Measurements from ENCODE around the gene SKA2. TPM values are rescaled to one million over a fixed set of nuclear protein-coding genes. Genes with fewer than 3 reads are reported as not detected.

Gene SKA2
- total and polyA plus RNA-seq, 2 experiments from 2014 or later: 50.5 to 140 TPM

DNA sequence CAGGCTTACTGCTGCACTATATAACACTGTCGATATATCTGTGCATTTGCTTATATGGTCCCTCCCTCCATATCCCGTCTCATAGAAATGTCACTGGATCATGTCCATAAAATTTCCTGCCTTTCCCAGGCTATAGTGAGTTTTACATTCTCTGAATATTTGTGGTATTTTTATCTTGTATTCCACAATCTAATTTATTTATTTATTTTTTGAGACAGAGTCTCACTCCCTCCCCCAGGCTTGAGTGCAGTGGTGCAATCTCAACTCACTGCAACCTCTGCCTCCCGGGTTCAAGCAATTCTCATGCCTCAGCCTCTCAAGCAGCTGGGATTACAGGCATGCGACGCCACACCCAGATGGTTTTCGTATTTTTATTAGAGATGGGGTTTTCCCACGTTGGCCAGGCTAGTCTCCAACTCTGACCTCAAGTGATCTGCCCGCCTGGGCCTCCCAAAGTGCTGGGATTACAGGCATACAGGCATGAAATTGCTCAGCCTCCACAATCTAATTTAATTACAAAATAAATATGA lies 61.2 kb downstream of the SKA2 start (continued):
- TF ChIP-seq, protein P1, sequence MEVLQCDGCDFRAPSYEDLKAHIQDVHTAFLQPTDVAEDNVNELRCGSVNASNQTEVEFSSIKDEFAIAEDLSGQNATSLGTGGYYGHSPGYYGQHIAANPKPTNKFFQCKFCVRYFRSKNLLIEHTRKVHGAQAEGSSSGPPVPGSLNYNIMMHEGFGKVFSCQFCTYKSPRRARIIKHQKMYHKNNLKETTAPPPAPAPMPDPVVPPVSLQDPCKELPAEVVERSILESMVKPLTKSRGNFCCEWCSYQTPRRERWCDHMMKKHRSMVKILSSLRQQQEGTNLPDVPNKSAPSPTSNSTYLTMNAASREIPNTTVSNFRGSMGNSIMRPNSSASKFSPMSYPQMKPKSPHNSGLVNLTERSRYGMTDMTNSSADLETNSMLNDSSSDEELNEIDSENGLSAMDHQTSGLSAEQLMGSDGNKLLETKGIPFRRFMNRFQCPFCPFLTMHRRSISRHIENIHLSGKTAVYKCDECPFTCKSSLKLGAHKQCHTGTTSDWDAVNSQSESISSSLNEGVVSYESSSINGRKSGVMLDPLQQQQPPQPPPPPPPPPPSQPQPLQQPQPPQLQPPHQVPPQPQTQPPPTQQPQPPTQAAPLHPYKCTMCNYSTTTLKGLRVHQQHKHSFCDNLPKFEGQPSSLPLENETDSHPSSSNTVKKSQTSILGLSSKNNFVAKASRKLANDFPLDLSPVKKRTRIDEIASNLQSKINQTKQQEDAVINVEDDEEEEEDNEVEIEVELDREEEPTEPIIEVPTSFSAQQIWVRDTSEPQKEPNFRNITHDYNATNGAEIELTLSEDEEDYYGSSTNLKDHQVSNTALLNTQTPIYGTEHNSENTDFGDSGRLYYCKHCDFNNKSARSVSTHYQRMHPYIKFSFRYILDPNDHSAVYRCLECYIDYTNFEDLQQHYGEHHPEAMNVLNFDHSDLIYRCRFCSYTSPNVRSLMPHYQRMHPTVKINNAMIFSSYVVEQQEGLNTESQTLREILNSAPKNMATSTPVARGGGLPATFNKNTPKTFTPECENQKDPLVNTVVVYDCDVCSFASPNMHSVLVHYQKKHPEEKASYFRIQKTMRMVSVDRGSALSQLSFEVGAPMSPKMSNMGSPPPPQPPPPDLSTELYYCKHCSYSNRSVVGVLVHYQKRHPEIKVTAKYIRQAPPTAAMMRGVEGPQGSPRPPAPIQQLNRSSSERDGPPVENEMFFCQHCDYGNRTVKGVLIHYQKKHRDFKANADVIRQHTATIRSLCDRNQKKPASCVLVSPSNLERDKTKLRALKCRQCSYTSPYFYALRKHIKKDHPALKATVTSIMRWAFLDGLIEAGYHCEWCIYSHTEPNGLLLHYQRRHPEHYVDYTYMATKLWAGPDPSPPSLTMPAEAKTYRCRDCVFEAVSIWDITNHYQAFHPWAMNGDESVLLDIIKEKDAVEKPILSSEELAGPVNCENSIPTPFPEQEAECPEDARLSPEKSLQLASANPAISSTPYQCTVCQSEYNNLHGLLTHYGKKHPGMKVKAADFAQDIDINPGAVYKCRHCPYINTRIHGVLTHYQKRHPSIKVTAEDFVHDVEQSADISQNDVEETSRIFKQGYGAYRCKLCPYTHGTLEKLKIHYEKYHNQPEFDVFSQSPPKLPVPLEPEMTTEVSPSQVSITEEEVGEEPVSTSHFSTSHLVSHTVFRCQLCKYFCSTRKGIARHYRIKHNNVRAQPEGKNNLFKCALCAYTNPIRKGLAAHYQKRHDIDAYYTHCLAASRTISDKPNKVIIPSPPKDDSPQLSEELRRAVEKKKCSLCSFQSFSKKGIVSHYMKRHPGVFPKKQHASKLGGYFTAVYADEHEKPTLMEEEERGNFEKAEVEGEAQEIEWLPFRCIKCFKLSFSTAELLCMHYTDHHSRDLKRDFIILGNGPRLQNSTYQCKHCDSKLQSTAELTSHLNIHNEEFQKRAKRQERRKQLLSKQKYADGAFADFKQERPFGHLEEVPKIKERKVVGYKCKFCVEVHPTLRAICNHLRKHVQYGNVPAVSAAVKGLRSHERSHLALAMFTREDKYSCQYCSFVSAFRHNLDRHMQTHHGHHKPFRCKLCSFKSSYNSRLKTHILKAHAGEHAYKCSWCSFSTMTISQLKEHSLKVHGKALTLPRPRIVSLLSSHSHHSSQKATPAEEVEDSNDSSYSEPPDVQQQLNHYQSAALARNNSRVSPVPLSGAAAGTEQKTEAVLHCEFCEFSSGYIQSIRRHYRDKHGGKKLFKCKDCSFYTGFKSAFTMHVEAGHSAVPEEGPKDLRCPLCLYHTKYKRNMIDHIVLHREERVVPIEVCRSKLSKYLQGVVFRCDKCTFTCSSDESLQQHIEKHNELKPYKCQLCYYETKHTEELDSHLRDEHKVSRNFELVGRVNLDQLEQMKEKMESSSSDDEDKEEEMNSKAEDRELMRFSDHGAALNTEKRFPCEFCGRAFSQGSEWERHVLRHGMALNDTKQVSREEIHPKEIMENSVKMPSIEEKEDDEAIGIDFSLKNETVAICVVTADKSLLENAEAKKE (CRISPR knock-in tag; IDR thresholded peaks at IDR 0.05): no peak
- no peak for TF ChIP-seq CREB1 (CRISPR knock-in tag; IDR thresholded peaks at IDR 0.05; ENCODE audit: low read depth)

- no peaks in the 10 kb centered on the region for H3K9me3 Mint-ChIP-seq
- no peak for ATAC-seq
- H3K4me3 Mint-ChIP-seq: no peak overlapping the region
- peaks cover 11% of the 10 kb centered on the region; the same call in 2 of the 3 replicates for H3K36me3 Mint-ChIP-seq (ENCODE audit: low read depth)
- Histone ChIP-seq H4K20me1 (replicated peaks; ENCODE audit: insufficient read depth) (peaks cover 31% of the 10 kb centered on the region), H2AFZ (no peak overlapping the region), H3K79me2 (replicated peaks; ENCODE audit: insufficient read depth) (peaks cover 76% of the 10 kb centered on the region), H3K36me3 (ENCODE audit: insufficient read depth) (peaks cover 5% of the 10 kb centered on the region), H3K4me1 (ENCODE audit: insufficient read depth) (no peaks in the 10 kb centered on the region), H3K9me2 (ENCODE audit: insufficient read depth) (no peaks in the 10 kb centered on the region), H3K4me2 (no peak overlapping the region), H3K4me3 (no peak overlapping the region), H3K27ac (ENCODE audit: low read depth) (no peak overlapping the region), H3K27me3 (ENCODE audit: insufficient read depth) (no peaks in the 10 kb centered on the region), H3F3A (replicated peaks; ENCODE audit: low read depth) (no peaks in the 10 kb centered on the region)
- DNase-seq (ENCODE audit: low spot score): no peak
- H3K4me1 Mint-ChIP-seq: no peaks in the 10 kb centered on the region
- no peaks in the 10 kb centered on the region for H3K27me3 Mint-ChIP-seq (ENCODE audit: insufficient read depth, low read depth, poor library complexity)
- peak overlapping the region; percentile 27; the same call in 1 of the 2 replicates for H3K27ac Mint-ChIP-seq
- TF ChIP-seq, protein P2, sequence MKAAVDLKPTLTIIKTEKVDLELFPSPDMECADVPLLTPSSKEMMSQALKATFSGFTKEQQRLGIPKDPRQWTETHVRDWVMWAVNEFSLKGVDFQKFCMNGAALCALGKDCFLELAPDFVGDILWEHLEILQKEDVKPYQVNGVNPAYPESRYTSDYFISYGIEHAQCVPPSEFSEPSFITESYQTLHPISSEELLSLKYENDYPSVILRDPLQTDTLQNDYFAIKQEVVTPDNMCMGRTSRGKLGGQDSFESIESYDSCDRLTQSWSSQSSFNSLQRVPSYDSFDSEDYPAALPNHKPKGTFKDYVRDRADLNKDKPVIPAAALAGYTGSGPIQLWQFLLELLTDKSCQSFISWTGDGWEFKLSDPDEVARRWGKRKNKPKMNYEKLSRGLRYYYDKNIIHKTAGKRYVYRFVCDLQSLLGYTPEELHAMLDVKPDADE (IDR thresholded peaks at IDR 0.05): no peak
- TF ChIP-seq, protein P3, sequence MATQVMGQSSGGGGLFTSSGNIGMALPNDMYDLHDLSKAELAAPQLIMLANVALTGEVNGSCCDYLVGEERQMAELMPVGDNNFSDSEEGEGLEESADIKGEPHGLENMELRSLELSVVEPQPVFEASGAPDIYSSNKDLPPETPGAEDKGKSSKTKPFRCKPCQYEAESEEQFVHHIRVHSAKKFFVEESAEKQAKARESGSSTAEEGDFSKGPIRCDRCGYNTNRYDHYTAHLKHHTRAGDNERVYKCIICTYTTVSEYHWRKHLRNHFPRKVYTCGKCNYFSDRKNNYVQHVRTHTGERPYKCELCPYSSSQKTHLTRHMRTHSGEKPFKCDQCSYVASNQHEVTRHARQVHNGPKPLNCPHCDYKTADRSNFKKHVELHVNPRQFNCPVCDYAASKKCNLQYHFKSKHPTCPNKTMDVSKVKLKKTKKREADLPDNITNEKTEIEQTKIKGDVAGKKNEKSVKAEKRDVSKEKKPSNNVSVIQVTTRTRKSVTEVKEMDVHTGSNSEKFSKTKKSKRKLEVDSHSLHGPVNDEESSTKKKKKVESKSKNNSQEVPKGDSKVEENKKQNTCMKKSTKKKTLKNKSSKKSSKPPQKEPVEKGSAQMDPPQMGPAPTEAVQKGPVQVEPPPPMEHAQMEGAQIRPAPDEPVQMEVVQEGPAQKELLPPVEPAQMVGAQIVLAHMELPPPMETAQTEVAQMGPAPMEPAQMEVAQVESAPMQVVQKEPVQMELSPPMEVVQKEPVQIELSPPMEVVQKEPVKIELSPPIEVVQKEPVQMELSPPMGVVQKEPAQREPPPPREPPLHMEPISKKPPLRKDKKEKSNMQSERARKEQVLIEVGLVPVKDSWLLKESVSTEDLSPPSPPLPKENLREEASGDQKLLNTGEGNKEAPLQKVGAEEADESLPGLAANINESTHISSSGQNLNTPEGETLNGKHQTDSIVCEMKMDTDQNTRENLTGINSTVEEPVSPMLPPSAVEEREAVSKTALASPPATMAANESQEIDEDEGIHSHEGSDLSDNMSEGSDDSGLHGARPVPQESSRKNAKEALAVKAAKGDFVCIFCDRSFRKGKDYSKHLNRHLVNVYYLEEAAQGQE (IDR thresholded peaks at IDR 0.05; ENCODE audit: unreplicated experiment): no peak
- TF ChIP-seq EZH2phosphoT487 (IDR thresholded peaks at IDR 0.05; ENCODE audit: unreplicated experiment) (no peak), CREB1 (CRISPR knock-in tag; IDR thresholded peaks at IDR 0.05; ENCODE audit: low read depth) (no peak), STAT1 (IDR thresholded peaks at IDR 0.05; ENCODE audit: unreplicated experiment) (no peak), POLR2AphosphoS5 (IDR thresholded peaks at IDR 0.05; ENCODE audit: low read depth) (no peak), ZNF331 (CRISPR knock-in tag; IDR thresholded peaks at IDR 0.05; ENCODE audit: low read depth) (no peak)
Observed at GRCh38 chr17:59093145-59093701, 61.8 kb downstream of the SKA2 start.

Measured in GM23338 (cell line).